ENCODE results near the gene SFXN3. TPM values are rescaled to one million over a fixed set of nuclear protein-coding genes. Genes with fewer than 3 reads are reported as not detected.

SFXN3 gene
- total and polyA plus RNA-seq, 2 donors = 7.7 to 16.3 TPM

DNA sequence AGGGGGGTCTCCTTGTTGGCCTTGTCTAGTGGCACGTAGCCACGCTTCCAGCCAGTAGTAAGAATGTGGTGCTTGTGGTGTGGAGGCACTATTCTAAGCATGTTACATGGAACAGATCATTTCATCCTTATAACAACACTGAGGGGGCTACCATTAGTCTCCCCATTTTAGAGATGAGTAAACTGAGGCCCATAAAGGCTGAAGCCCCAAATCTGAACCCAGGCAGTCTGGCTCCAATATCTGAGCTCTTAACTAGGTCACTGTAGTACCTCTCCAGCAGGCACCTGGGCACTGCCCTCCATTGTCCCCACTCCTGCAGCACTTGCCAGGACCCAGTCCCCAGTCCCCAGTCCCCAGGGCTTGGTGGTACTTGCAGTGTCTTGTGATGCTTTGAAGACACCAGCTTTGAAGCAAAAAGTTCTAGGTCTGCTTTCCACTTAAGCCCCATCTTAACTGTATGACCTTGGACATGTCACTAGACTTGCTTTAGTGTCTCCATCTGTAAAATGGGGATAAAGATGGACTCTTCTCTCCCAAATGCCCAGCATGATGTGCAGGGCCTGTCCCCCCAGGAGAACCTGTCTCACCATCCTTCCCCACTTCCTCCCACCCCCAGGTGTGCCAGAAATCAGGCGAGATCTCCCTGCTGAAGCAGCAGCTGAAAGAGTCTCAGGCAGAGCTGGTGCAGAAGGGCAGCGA, 25.0 kb upstream of the SFXN3 start:
- Histone ChIP-seq H3K4me1 (ENCODE audit: control insufficient read depth in 2 of 2, insufficient read depth in 2 of 2, low read length in 2 of 2) (no peaks in the 10 kb centered on the region), H3K9me3 (ENCODE audit: control insufficient read depth in 2 of 2, insufficient read depth in 1 of 2, low read length in 1 of 2) (no peaks in the 10 kb centered on the region), H3K27ac (ENCODE audit: low read depth in 1 of 2, low read length in 1 of 2) (no peak overlapping the region), H3K4me3 (ENCODE audit: low read length in 2 of 2) (no peak overlapping the region), H3K36me3 (ENCODE audit: control insufficient read depth in 2 of 2, insufficient read depth in 2 of 2, low read length in 1 of 2) (peaks cover 2 to 12% of the 10 kb centered on the region in 2 donors), H3K27me3 (ENCODE audit: control insufficient read depth in 2 of 2, insufficient read depth in 1 of 2, low read length in 1 of 2) (peaks cover 0 to 3% of the 10 kb centered on the region in 2 donors)
- WGBS = 91% methylated on average over 4 of the region's 4 CpGs
- no peak for DNase-seq (ENCODE audit: low read depth in 6 of 9, low spot score in 9 of 9)

DNA sequence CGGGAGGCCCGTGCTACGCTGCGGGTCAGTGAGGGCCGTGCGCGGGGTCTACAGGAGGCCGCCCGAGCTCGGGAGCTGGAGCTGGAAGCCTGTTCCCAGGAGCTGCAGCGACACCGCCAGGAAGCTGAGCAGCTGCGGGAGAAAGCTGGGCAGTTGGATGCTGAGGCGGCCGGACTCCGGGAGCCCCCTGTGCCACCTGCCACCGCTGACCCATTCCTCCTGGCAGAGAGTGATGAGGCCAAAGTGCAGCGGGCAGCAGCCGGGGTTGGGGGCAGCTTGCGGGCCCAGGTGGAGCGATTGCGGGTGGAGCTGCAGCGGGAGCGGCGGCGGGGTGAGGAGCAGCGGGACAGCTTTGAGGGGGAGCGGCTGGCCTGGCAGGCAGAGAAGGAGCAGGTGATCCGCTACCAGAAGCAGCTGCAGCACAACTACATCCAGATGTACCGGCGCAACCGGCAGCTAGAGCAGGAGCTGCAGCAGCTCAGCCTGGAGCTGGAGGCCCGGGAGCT, 24.4 kb upstream of the SFXN3 start:
- Histone ChIP-seq H3K9me3 (ENCODE audit: control insufficient read depth in 2 of 2, insufficient read depth in 1 of 2, low read length in 1 of 2) (no peaks in the 10 kb centered on the region), H3K4me1 (ENCODE audit: control insufficient read depth in 2 of 2, insufficient read depth in 2 of 2, low read length in 2 of 2) (no peaks in the 10 kb centered on the region), H3K27ac (ENCODE audit: low read depth in 1 of 2, low read length in 1 of 2) (no peak overlapping the region), H3K27me3 (ENCODE audit: control insufficient read depth in 2 of 2, insufficient read depth in 1 of 2, low read length in 1 of 2) (no peaks in the 10 kb centered on the region), H3K4me3 (ENCODE audit: low read length in 2 of 2) (no peak overlapping the region), H3K36me3 (ENCODE audit: control insufficient read depth in 2 of 2, insufficient read depth in 2 of 2, low read length in 1 of 2) (peaks cover 2 to 12% of the 10 kb centered on the region in 2 donors)
- 97% methylated on average over 33 of the region's 33 CpGs for WGBS
- DNase-seq (ENCODE audit: low read depth in 6 of 9, low spot score in 9 of 9) = no peak

DNA sequence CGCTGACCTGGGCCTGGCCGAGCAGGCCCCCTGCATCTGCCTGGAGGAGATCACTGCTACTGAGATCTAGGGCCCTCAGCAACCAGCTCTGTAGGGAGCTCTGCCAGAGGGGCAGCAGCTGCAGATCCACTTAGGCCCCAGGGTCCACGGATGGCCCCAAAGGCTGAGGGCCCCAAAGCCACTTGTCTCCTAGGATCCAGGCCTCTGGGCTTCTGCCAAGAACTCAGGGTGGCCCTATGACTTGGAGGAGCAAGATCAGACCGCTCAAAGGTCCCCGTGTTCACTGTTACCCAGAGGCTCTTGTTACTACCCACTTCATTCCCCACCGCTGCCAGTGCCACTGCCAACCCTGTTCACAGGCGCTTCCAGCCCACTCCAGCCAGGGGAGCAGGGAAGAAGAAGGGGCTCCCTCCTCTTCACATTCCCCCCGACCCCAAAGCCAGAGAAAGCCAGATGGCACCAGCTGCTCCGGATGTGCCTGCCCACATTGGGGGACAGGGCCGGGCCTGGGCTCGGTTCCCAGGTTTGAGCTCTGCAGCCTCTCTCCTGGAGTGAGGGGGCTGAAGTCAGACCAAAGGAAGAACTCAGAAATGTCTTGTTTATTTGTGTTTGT, 23.8 kb upstream of the SFXN3 start:
- DNase-seq (ENCODE audit: low read depth in 6 of 9, low spot score in 9 of 9) = no peak
- 80% methylated on average over 11 of the region's 11 CpGs for WGBS
- Histone ChIP-seq H3K27ac (ENCODE audit: low read depth in 1 of 2, low read length in 1 of 2) (no peak overlapping the region), H3K36me3 (ENCODE audit: control insufficient read depth in 2 of 2, insufficient read depth in 2 of 2, low read length in 1 of 2) (peaks cover 2 to 12% of the 10 kb centered on the region in 2 donors), H3K27me3 (ENCODE audit: control insufficient read depth in 2 of 2, insufficient read depth in 1 of 2, low read length in 1 of 2) (peaks cover 0 to 3% of the 10 kb centered on the region in 2 donors), H3K4me3 (ENCODE audit: low read length in 2 of 2) (no peak overlapping the region), H3K9me3 (ENCODE audit: control insufficient read depth in 2 of 2, insufficient read depth in 1 of 2, low read length in 1 of 2) (no peaks in the 10 kb centered on the region), H3K4me1 (ENCODE audit: control insufficient read depth in 2 of 2, insufficient read depth in 2 of 2, low read length in 2 of 2) (no peaks in the 10 kb centered on the region)

DNA sequence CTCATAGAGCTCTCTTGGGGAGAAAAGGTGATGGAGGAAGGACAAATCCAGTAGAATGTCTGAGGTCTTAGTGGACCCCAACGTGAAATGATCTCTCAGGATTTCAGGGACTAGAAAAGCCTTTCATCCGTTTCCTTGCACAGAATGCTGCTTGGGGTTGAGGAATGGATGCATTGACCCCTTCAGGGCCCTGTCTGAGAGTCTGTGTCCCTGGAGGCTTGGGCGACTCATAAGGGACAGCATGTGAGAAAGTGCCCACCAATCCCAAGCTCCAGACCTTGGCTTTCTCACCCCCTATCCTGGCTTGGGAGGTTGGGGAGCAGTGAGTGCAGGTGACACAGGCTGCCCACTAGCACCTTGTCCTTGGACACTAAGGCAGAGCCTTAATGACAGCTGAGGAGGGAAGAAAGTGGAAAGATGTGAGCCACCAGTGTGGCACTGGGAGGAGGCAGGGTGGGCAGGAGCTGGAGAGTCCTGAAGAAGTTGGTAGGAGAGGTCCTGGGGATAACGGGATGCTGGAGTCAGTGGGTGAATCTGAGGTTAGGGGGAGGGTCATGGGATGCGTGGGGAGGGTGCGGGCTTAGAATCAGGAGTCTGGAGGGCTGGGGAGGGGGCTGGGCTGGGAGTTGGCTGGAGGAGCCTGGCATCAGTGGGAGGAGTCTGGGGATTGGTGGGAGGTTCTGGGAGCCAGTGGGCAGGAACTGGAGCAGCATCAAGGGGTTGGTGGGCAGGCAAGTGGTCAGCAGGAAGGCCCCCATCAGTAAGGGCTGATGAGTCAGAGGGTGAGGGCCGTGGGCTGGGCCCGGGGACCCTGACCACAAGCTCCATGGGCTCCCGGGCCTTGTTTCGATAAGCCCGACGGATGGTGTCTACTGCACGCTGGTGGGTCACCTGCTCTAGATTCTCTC, 22.9 kb upstream of the SFXN3 start:
- Histone ChIP-seq H3K27ac (ENCODE audit: low read depth in 1 of 2, low read length in 1 of 2) (no peak overlapping the region), H3K27me3 (ENCODE audit: control insufficient read depth in 2 of 2, insufficient read depth in 1 of 2, low read length in 1 of 2) (peaks cover 0 to 3% of the 10 kb centered on the region in 2 donors), H3K4me1 (ENCODE audit: control insufficient read depth in 2 of 2, insufficient read depth in 2 of 2, low read length in 2 of 2) (peaks cover 0 to 3% of the 10 kb centered on the region in 2 donors), H3K9me3 (ENCODE audit: control insufficient read depth in 2 of 2, insufficient read depth in 1 of 2, low read length in 1 of 2) (no peaks in the 10 kb centered on the region), H3K36me3 (ENCODE audit: control insufficient read depth in 2 of 2, insufficient read depth in 2 of 2, low read length in 1 of 2) (peaks cover 0 to 12% of the 10 kb centered on the region in 2 donors), H3K4me3 (ENCODE audit: low read length in 2 of 2) (no peak overlapping the region)
- WGBS = 92% methylated on average over 13 of the region's 13 CpGs
- no peak for DNase-seq (ENCODE audit: low read depth in 6 of 9, low spot score in 9 of 9)

DNA sequence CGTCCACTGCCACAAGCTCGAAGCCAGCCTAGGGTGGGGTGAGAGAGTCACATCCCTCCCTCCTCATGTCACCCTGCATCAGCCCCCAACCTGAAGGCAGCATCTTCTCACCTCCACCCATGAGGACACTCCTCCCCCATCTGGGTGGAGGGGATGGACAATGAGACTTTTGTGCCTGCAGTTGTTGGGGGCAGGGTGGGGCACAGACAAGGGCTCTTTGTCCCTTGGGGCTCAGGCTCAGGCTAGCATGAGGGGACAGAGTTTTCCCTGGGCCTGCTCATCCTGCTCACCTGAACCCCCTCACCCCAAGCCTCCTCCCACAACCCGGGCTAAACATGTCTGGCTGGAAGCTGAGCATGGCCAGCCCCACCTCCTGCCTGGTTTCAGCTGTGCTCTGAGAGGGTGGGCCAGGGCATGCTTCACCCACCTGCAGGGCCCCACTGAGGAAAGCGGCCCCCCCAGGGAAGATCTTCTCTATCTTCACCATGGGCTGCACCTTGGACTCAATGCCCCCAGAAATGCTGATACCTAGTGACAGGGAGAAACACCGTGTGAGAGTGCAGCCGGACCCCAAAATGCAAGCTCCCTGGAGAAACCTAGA, 22.1 kb upstream of the SFXN3 start:
- Histone ChIP-seq H3K4me1 (ENCODE audit: control insufficient read depth in 2 of 2, insufficient read depth in 2 of 2, low read length in 2 of 2) (peaks cover 0 to 8% of the 10 kb centered on the region in 2 donors), H3K36me3 (ENCODE audit: control insufficient read depth in 2 of 2, insufficient read depth in 2 of 2, low read length in 1 of 2) (peaks cover 0 to 12% of the 10 kb centered on the region in 2 donors), H3K9me3 (ENCODE audit: control insufficient read depth in 2 of 2, insufficient read depth in 1 of 2, low read length in 1 of 2) (no peaks in the 10 kb centered on the region), H3K27ac (ENCODE audit: low read depth in 1 of 2, low read length in 1 of 2) (no peak overlapping the region), H3K4me3 (ENCODE audit: low read length in 2 of 2) (no peak overlapping the region), H3K27me3 (ENCODE audit: control insufficient read depth in 2 of 2, insufficient read depth in 1 of 2, low read length in 1 of 2) (peaks cover 0 to 3% of the 10 kb centered on the region in 2 donors)
- 92% methylated on average over 6 of the region's 6 CpGs for WGBS
- DNase-seq (ENCODE audit: low read depth in 6 of 9, low spot score in 9 of 9) = no peak

DNA sequence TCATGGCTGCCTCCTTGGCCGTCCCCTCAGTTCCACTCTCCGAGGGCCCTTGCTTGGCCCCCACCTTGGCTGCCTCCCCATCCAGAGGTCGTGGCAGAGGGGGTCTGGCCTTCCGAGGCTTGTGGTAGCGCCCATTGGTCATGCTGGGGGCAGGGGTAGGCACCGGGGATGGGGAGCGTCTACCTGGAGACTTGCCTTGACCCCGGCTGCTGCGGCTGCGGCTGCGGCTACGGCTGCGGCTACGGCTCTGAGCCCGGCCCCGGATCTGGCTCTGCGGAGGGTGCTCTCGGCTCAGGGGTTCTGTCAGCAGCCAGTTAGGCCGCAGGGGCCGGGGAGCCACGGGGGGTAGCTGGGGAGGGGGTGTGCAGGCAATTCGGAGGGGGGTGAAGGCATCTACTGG, 20.7 kb upstream of the SFXN3 start:
- H3K4me3 ChIP-seq (ENCODE audit: low read length in 2 of 2) = no peak overlapping the region
- peaks cover 0 to 14% of the 10 kb centered on the region in 2 donors for H3K27me3 ChIP-seq (ENCODE audit: control insufficient read depth in 2 of 2, insufficient read depth in 1 of 2, low read length in 1 of 2)
- 97% methylated on average over 22 of the region's 22 CpGs for WGBS
- no peak overlapping the region for H3K27ac ChIP-seq (ENCODE audit: low read depth in 1 of 2, low read length in 1 of 2)
- H3K9me3 ChIP-seq (ENCODE audit: control insufficient read depth in 2 of 2, insufficient read depth in 1 of 2, low read length in 1 of 2) = no peaks in the 10 kb centered on the region
- no peak for DNase-seq (ENCODE audit: low read depth in 6 of 9, low spot score in 9 of 9)
- H3K4me1 ChIP-seq (ENCODE audit: control insufficient read depth in 2 of 2, insufficient read depth in 2 of 2, low read length in 2 of 2) = peaks cover 0 to 13% of the 10 kb centered on the region in 2 donors
- peaks cover 0 to 10% of the 10 kb centered on the region in 2 donors for H3K36me3 ChIP-seq (ENCODE audit: control insufficient read depth in 2 of 2, insufficient read depth in 2 of 2, low read length in 1 of 2)

DNA sequence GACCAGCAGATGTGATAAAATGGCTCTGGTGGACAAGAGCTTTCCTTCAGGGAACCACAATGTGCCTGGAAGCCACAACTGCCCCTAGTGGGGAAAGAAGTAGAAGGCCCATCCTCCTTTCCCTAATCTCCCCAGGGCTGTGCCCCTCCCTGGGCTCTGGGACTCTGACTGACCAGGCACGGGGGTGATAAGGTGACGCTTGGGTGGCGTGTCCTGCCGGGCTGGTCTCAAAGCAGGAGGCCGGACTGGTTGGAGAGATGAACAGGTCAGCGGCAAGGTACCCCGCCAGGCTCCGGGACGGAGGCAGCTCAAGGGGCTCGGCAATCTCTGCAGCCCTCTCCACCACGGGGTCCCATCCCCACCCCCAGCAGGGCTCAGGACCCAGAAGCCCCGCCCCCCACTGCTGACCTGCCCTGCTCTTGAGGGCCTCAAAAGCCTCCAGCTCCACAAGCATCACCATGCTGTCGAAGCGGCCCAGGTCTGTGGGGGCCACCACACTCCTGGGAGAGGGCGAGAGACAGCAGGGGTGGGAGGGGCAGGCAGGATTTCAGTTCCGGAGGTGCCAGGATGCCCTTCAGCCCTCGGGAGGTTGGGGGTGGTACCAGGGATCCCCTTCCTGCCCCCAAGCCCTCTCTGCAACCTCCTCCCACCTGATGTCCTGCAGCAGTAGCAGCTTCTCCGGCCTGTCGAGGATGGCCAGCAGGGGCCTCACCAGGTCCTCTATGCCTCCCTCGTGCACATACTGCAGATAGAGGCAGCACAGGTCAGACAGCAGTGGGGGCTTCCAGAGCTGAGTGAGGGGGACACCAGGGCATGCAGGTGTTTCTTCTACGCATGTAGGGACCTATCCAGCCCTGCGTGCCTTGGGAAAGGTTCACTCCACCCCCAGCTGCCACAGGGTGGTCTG, 19.3 kb upstream of the SFXN3 start:
- Histone ChIP-seq H3K4me3 (ENCODE audit: low read length in 2 of 2) (no peak overlapping the region), H3K4me1 (ENCODE audit: control insufficient read depth in 2 of 2, insufficient read depth in 2 of 2, low read length in 2 of 2) (peaks cover 0 to 13% of the 10 kb centered on the region in 2 donors), H3K27ac (ENCODE audit: low read depth in 1 of 2, low read length in 1 of 2) (no peak overlapping the region), H3K9me3 (ENCODE audit: control insufficient read depth in 2 of 2, insufficient read depth in 1 of 2, low read length in 1 of 2) (no peaks in the 10 kb centered on the region), H3K27me3 (ENCODE audit: control insufficient read depth in 2 of 2, insufficient read depth in 1 of 2, low read length in 1 of 2) (peaks cover 0 to 28% of the 10 kb centered on the region in 2 donors), H3K36me3 (ENCODE audit: control insufficient read depth in 2 of 2, insufficient read depth in 2 of 2, low read length in 1 of 2) (peaks cover 0 to 3% of the 10 kb centered on the region in 2 donors)
- 87% methylated on average over 22 of the region's 22 CpGs for WGBS
- DNase-seq (ENCODE audit: low read depth in 6 of 9, low spot score in 9 of 9) = no peak

Data from thymus (tissue), 11 donors.